ENCODE measurements around the gene CCDC171.

Gene CCDC171

GRCh38 chr9:15882883-15883282 lies 330.0 kb downstream of the CCDC171 start:
- DNase-seq (ENCODE audit: low read depth): no peak

- no peak for DNase-seq (ENCODE audit: low read depth)
Observed at GRCh38 chr9:15885464-15885863, 332.6 kb downstream of the CCDC171 start.

GRCh38 chr9:15889555-15889954 lies 336.7 kb downstream of the CCDC171 start:
- no peak for DNase-seq (ENCODE audit: low read depth)

- no peak for DNase-seq (ENCODE audit: low read depth)
Observed at GRCh38 chr9:15901572-15901971, 348.7 kb downstream of the CCDC171 start.

GRCh38 chr9:15909297-15909696 lies 356.5 kb downstream of the CCDC171 start:
- DNase-seq (ENCODE audit: low read depth): no peak

DNA sequence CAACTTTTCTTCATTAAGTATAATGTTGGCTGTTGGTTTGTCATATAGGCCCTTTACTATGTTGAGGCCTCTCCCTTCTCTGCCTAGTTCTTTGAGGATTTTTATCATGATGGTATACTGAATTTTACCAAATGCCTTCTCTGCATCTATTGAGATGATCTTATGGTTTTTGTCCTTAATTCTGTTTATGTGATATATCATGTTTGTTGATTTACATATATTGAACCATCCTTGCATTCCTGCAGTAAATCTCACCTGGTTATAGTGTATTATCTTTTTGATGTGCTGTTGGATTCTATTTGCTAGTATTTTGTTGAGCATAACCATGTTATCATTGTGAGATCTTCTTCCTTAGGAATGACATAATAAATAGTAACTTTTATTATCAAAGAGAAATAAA lies 362.9 kb downstream of the CCDC171 start:
- no peak for DNase-seq (ENCODE audit: low read depth)

- DNase-seq (ENCODE audit: low read depth): no peak
Observed at GRCh38 chr9:15927161-15927560, 374.3 kb downstream of the CCDC171 start.

DNA sequence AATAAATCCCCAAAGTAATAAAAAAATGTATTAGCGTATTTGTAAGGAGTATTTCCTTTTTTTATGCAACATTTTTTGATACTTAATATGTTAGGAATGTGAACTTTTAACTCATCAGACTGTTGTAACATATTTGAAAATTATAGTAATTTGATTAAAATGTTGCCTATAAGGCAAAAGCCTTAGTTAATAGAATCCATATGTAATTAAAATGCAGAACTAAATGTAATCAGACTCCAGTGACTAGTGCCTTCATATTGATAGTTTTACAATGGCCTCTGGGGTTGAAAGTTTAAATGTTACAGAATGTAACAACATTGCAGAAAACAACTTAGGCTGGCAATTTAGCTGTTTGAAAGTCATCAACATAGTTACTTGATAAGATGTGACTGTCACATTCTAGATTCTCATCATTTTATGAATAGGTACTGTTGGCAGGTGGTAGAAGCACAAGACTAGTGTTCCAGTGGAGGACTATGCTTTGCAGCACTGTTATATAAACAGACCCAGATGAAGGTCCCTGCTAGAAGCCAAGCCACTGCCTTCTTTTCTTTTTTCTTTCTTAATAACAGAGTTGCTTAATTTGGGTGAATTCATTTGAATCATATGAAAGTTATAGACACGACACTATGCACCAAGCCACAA lies 382.9 kb downstream of the CCDC171 start:
- DNase-seq (ENCODE audit: low read depth): no peak

- DNase-seq (ENCODE audit: low read depth): no peak
Observed at GRCh38 chr9:15936306-15936921, 383.6 kb downstream of the CCDC171 start.

DNA sequence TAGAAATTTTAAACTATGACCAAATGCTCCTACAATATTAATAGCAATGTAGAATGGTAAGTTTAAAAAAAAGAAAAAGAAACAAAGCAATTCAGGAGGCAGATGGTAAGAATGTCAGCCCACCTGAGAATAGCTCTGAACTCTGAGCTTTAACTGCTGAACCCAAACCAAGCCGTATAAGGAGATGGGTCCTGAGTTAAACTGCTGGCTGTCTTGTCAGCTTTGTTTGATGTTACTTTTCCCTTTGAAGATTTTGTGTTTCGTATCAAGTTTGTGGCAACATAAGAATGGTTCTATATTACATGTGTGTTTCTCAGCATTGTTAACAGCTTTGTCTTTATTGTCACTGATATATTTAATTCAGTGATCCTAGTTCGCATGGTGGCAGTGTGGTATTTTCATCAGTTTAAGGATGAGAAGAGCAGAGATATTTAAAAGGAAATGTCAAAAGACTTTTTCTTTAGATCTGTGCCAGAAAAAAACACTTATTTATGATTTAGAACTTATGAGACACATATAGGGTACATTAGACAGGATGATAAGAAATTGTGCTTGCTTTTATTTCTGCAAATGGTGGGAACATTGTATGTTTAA lies 390.1 kb downstream of the CCDC171 start:
- no peak for DNase-seq (ENCODE audit: low read depth)

DNA sequence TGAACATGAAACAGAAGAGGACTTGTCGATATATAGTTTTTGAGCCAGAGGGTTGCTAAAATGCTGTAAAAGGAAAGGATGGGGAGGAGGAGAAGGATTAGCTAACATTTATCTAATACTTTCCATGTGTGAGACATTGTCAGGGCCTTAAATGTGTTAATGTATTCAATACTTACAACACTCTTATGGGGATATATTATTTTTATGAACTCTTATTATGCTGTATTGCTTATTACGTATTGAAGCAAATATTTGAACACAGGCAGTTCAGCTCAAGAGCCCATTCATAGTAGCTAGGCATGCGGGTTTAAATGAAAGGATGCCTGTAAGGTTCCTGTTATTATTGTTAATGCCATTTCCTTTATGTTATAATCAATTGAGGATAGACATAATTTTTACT lies 391.5 kb downstream of the CCDC171 start:
- no peak for DNase-seq (ENCODE audit: low read depth)

- DNase-seq (ENCODE audit: low read depth): no peak
Observed at GRCh38 chr9:15959663-15960062, 406.8 kb downstream of the CCDC171 start.

DNA sequence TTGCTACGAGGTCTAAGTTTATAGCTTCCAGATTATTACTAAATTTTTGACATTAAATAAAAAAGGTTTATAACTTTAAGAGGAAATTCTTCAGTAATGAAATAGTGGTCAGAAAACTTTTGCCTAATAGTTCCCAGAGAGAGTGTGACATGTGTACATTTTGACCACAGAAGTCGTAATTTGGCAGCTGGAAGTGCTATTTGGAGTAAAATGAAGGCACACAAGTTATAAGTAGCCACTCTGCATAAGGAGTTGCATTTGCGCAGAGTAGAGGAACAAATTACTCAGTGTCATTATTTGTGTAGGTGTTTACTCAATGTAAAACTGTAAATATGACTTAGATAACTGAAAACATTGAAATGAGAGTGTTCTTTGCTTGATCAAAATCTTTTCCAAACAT lies 408.4 kb downstream of the CCDC171 start:
- no peak for DNase-seq (ENCODE audit: low read depth)

- DNase-seq (ENCODE audit: low read depth): no peak
Observed at GRCh38 chr9:15965246-15965745, 412.5 kb downstream of the CCDC171 start.

GRCh38 chr9:15966471-15966870 lies 413.6 kb downstream of the CCDC171 start:
- DNase-seq (ENCODE audit: low read depth): no peak

DNA sequence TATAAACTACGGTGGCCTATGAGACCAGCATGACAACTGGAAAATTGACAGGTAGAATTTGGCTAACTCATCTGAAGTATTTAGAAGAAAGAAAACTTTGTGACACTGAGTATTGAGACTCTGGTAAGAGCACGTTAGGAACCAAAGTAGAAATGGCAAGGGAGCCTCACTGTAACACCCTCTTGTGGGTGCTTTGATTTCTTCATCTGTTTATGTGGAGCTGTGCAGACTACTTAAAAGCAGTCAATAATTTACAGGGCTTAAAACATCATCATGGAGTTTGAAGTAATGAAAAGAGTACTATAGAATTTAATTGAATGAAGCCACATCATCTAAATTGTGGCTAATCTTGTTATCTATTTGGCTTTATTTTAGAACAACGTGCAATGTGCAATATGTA lies 414.2 kb downstream of the CCDC171 start:
- no peak for DNase-seq (ENCODE audit: low read depth)

DNA sequence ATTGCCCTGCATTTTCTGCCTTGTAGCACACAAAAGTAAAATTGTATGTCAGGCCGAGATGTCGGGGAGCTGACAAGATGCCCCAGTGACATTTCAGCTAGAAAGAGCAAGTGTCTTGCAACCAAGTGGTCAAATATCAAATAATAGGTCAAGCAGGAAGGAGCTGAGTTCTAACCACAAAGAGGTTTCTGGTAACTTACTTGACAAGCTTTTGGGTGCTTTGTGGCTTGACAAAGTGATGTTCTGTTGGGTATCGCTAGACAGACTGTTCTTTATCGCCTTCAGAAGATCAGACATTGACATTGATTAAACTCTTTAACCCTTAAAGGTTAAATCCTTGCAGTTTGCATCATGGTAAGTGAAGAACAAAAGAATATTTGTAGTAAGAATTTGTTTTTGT lies 419.9 kb downstream of the CCDC171 start:
- no peak for DNase-seq (ENCODE audit: low read depth)

DNA sequence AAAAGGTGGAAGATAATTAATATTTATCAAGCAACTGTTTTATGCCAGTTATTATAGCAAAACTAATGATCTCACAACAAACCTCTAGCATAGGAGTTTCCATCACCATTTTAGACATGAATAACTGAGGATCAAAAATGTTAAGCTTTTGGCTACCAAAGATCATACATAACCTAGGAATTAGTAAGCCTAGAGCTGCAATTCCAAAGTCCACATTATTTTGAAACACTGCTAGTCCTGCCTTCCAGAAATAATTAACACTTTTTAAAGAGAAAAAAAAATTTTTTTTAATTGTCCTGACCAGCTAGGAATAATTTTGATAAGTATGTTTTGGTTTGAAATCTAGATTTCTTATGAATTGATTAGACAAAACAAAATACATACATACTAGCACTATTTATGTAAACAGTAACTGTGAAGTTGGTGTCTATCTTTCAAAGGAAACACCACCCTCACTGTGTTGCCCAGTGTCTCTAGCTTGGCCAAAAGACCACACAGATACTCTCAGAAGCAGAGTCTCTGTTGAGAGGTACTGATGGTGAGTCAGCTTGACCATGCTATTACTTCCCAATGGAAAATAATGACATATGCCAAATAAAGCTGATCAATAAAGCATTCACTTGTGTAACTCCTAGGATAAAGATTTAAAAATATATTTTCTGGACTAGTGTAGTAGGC lies 422.4 kb downstream of the CCDC171 start:
- DNase-seq (ENCODE audit: low read depth): no peak

DNA sequence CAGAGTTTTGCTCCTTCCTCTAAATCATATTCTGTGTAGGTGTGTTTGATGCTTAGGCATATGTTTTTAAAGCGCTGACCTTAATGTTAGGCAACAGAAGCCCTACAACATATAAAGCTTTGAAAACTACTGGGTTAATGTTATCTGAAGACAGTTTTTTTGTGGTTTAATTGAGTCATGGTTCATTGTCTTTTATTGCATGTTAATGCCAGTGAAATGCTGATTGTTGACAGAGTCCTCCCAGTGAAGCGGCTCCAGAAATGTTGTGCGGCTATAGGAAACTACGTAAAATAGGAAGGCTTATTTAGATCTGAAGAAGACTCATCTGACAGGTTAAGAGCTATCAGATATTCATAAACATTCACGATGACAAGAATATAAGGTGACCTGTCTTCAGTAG lies 424.6 kb downstream of the CCDC171 start:
- no peak for DNase-seq (ENCODE audit: low read depth)

DNA sequence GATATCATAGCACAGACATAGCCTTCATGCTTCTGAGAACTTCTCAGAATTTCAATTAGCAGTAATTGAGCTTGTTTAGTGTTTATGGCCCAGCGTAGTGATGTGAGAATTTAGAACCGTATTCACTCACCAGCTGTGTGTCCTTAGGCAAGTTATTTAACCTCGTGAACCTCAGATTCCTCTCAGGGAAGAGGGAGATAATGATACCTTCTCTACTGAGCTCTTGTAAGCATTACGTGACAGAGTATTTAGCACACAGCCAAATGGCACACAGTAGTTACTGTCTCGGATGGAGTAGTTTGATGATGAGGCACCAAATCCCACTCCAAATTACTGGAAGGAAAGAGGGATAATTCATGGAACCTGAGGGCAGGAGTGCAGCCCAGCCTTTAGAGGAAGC lies 429.3 kb downstream of the CCDC171 start:
- DNase-seq (ENCODE audit: low read depth): no peak

- DNase-seq (ENCODE audit: low read depth): no peak
Observed at GRCh38 chr9:15999422-16000339, 446.8 kb downstream of the CCDC171 start.

- no peak for DNase-seq (ENCODE audit: low read depth)
Observed at GRCh38 chr9:16000811-16001210, 448.0 kb downstream of the CCDC171 start.

Data from stimulated activated CD8-positive, alpha-beta memory T cell treated with anti-CD3 and anti-CD28 coated beads, Interleukin-7, amount 100 ng/mL, for 24 hours (primary cell).